Adrenal gland (tissue), 12 donors: Measurements from ENCODE around the gene KCNK7. TPM values are rescaled to one million over a fixed set of nuclear protein-coding genes. Genes with fewer than 3 reads are reported as not detected.

Experiments used
- DNase-seq, 7 donors: peaks; one replicate each; pipeline ENCODE4 v3.0.0-alpha.2; 2019 to 2020
- H3K27ac ChIP-seq, 5 donors: fragments of 200-600 bp; sonication (generic) in 4 of 5; 1 replicate in 3 of 5; 2 replicates in 2 of 5; pipeline versions ENCODE4 v1.5.1 to v1.8.0; 2016 to 2020; ENCODE audit warnings: mild to moderate bottlenecking in 1 of 5
- H3K27me3 ChIP-seq: fragments of 200-600 bp; 2 replicates; pipeline ENCODE4 v1.8.0; 2021
- H3K36me3 ChIP-seq, 2 donors: fragments of 200-600 bp; replicated peaks in 1 of 2; 1 replicate in 1 of 2; 2 replicates in 1 of 2; pipeline versions ENCODE4 v1.5.1 to v1.8.0; 2018 to 2022
- H3K4me1 ChIP-seq, 2 donors: fragments of 200-600 bp; replicated peaks in 1 of 2; 1 replicate in 1 of 2; 2 replicates in 1 of 2; pipeline versions ENCODE4 v1.5.1 to v1.8.0; 2018 to 2021
- H3K4me3 ChIP-seq, 4 donors: fragments of 200-600 bp; sonication (generic) in 3 of 4; one replicate each; pipeline ENCODE4 v1.5.1; 2016 to 2018
- H3K9me3 ChIP-seq, 3 donors: fragments of 200-600 bp; sonication (generic) in 1 of 3; replicated peaks in 1 of 3; 1 replicate in 2 of 3; 2 replicates in 1 of 3; pipeline versions ENCODE4 v1.5.1 to v1.8.0; 2016 to 2021
- POLR2A ChIP-seq, 2 donors: fragments of 450-650 bp; IDR thresholded peaks; one replicate each; pipeline ENCODE4 v1.6.1; 2017; ENCODE audit warnings: antibody characterized with exemption in 2 of 2, mild to moderate bottlenecking in 2 of 2, moderate library complexity in 1 of 2
- WGBS, 4 donors: extraction: QIAGEN DNeasy Blood & Tissue Kit in 2 of 4; methylation state at CpG; one replicate each; pipeline versions ENCODE4 v1.1.5 to v1.1.7; 2013 to 2017; 5-methylcytosine and 5-hydroxymethylcytosine counted together
- intact Hi-C, 2 donors: fragments of 100-400 bp; cut with DNase I; formaldehyde crosslinking; loops; one replicate each; pipeline versions ENCODE4 v1.14.1 to v1.15.0; 2022 to 2023
- polyA plus RNA-seq, 3 donors: library from polyadenylated mRNA; stranded (reverse); fragments of 200-250 nt in 2 of 3; fragments of 350-450 nt in 1 of 3; fragmentation: Illumina TruSeq in 1 of 3; extraction: RNeasy Lipid Tissue Mini Kit (QIAGEN cat#74804) in 1 of 3; gene quantifications; one replicate each; pipeline ENCODE4 v1.2.3, GENCODE V29; 2013 to 2014
- total RNA-seq, 9 donors: library from RNA; depleted of rRNA in 4 of 9; stranded (reverse); fragments of >200 nt in 4 of 9; fragments of 120-200 nt in 1 of 9; fragmentation: NEBNext Ultra II Directional in 1 of 9; extraction: Animal tissue kit (Norgen Biotek cat#: 25700) in 1 of 9; gene quantifications; one replicate each; pipeline versions ENCODE4 v1.1.0 to v1.2.4, GENCODE V29; 2013 to 2023
- TF ChIP-seq, protein P1 (sequence below), 6 experiments: fragments of 450-650 bp in 4 of 6; fragments of 200-600 bp in 2 of 6; sonication (generic) in 1 of 6; IDR thresholded peaks; 1 replicate in 5 of 6; 2 replicates in 1 of 6; pipeline versions ENCODE4 v1.5.1 to v1.8.0; 2016 to 2021; ENCODE audit warnings: antibody characterized with exemption in 6 of 6, mild to moderate bottlenecking in 2 of 6, moderate library complexity in 1 of 6
- donor health status: healthy with polysubstance abuse.
- donor health status: Bipolar disorder and iron deficiency.
- donor health status: DM: yes; HTN: yes; CAD: no.
- donor health status: DM: no; HTN: no; CAD: no.
- donor health status: DM: no; HTN: no; CAD: no.
- donor health status: DM: yes; HTN: yes; CAD: no.

The KCNK7 gene
- total and polyA plus RNA-seq, 12 donors: 0.06 to 12.5 (median 0.57) TPM; not detected in 5

DNA sequence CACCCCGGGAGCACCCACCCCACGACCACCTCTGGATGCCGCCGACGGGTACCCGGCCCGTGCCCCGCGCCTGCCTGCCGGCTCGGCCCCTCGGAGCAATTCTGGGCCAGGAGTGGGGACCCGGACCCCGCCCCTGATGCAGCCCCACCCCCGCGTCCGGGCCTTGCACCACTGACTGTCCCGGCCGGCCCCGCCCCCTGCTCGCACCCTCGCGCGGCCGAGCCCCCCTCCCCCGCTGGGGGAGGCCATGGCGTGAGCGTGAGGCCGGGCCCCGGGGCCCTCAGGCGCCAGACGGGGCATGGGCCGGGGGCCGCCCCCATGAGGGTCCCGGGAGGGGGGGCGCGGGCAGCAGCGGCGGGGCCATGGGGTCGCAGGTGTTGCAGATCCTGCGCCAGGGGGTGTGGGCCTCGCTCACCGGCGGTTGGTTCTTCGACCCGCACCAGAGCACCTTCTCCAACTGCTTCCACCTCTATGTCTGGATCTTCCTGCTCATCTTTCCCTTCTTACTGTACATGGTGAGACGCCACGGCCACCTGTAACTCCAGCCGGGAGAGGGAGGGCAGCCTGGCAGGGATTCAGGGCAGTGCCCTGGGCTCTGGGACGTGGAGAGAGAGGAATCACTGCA, 20.5 kb upstream of the KCNK7 start:
- intact Hi-C loops: no loop called here
- H3K4me3 ChIP-seq: peak overlapping the region; percentile 62 to 85 (median 76)
- H3K9me3 ChIP-seq: no peaks in the 10 kb centered on the region
- TF ChIP-seq, protein P1, sequence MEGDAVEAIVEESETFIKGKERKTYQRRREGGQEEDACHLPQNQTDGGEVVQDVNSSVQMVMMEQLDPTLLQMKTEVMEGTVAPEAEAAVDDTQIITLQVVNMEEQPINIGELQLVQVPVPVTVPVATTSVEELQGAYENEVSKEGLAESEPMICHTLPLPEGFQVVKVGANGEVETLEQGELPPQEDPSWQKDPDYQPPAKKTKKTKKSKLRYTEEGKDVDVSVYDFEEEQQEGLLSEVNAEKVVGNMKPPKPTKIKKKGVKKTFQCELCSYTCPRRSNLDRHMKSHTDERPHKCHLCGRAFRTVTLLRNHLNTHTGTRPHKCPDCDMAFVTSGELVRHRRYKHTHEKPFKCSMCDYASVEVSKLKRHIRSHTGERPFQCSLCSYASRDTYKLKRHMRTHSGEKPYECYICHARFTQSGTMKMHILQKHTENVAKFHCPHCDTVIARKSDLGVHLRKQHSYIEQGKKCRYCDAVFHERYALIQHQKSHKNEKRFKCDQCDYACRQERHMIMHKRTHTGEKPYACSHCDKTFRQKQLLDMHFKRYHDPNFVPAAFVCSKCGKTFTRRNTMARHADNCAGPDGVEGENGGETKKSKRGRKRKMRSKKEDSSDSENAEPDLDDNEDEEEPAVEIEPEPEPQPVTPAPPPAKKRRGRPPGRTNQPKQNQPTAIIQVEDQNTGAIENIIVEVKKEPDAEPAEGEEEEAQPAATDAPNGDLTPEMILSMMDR (IDR thresholded peaks at IDR 0.05): no peak
- TF ChIP-seq POLR2A (IDR thresholded peaks at IDR 0.05): no peak
- peak overlapping the region; percentile 79 to 93 (median 85) for H3K27ac ChIP-seq
- H3K4me1 ChIP-seq: peaks cover 21 to 34% of the 10 kb centered on the region in 2 donors
- peak in 3 of 7 donors; percentile 50 to 74 (median 64) for DNase-seq
- H3K27me3 ChIP-seq: no peaks in the 10 kb centered on the region
- peaks cover 0 to 38% of the 10 kb centered on the region in 2 donors for H3K36me3 ChIP-seq
- WGBS, 4 donors: 0 to 2% (median 0%) methylated on average over 1 to 50 of the region's 50 CpGs

DNA sequence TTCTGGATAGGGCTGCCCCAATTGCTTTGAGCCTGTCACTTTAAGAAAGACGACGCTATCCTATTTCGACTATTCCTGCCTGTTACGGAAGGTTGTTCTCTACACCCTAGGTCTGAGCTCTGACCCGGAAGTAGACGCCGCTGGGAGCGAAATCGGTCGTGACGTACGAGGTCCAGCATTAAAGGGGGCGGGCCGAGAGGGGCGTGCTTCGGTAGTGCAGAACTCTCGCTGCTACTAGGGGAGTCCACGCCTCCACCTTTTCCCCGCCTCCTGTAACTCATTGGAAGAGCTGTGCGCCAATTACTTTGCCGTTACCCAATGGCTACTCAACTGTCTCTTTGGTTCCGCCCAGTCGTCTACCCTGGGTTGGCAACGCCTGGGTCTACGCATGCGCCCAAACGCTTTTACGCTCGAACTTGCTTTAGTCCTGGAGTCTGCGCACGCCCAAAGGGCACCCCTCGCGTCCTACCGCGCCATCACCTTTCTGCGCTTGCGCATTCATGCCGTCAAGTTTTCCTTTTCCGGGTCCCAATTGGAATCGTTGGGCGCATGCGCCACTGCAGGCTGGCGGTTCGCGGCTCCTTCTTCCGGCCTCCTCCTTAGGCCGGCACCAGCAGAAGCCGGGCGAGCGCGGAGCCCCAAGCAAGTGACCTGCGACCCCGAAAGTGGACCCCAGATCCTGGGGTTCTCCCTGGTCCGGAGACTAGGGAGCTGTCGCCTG, 19.8 kb upstream of the KCNK7 start, which contains the start of gene PCNX3:
TSS of gene PCNX3 (plus strand) at position 548 of the 721 bp plus-strand sequence. CDS start 536 bp downstream, outside the sequence.
- Histone ChIP-seq H3K4me1 (peaks cover 21 to 41% of the 10 kb centered on the region in 2 donors), H3K27ac (peak within 1 kb of the TSS; percentile 81 to 95 (median 89)), H3K4me3 (peak within 1 kb of the TSS; percentile 62 to 91 (median 86)), H3K27me3 (no peaks in the 10 kb centered on the region), H3K36me3 (peaks cover 0 to 31% of the 10 kb centered on the region in 2 donors), H3K9me3 (no peaks in the 10 kb centered on the region)
- WGBS, 4 donors: 0 to 1% (median 0%) methylated on average over 32 to 55 of the region's 55 CpGs
- intact Hi-C loops: no loop called here
- peak; percentile 10 to 68 for TF ChIP-seq POLR2A (IDR thresholded peaks at IDR 0.05)
- TF ChIP-seq, protein P1 (IDR thresholded peaks at IDR 0.05): no peak
- peak; percentile 100 for DNase-seq

DNA sequence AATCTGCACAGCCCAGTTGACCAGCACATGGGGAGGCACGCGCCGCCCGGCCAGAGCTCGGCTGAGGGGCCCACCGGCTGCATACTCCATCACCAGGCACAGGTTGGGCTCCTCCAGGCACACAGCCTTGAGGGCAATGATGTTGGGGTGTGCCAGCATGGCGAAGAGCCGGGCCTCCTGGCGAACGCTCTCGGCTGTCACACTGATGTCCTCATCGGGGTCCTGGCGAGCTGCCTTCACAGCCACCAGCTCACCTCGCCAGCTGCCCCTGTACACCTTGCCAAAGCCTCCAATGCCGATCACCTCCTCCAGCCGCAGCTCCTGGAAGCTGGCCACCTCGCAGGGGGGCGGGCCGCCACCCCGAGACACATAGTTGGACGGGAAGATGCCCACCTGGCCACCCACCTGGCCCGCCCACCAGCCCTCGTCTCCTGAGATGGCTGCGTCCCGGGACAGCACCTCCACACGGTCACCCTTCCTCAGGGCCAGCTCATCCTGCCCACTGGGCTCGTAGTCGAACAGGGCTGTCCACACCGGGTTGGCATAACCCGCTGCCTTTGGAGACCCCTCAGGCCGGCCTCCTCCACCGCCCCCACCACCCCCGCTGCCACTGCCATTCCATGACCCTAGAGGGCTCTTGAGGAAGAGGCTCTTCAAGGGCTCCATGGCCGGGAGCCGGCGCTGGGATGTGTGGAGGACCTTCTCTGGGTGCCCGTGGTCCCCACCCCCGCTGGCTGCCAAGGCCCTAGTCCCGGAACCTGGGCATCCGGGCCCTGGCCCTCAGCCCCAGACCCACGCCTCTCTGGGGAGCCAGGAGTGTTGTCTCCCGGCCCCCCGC, 17.7 kb upstream of the KCNK7 start:
- Histone ChIP-seq H3K27me3 (no peaks in the 10 kb centered on the region), H3K4me3 (peak overlapping the region; percentile 37 to 90 (median 52)), H3K36me3 (peaks cover 0 to 22% of the 10 kb centered on the region in 2 donors), H3K27ac (peak overlapping the region; percentile 75 to 95 (median 89)), H3K9me3 (no peaks in the 10 kb centered on the region), H3K4me1 (peaks cover 21 to 56% of the 10 kb centered on the region in 2 donors)
- no peak for TF ChIP-seq POLR2A (IDR thresholded peaks at IDR 0.05)
- TF ChIP-seq, protein P1 (IDR thresholded peaks at IDR 0.05): no peak
- peak in 4 of 7 donors; percentile 23 to 66 (median 52) for DNase-seq
- intact Hi-C loops: loop anchor here in 1 of 2 donors (5.0 kb wide), 1 partner anchor 41 kb away; the partner anchor contains the start of genes FAM89B and ZNRD2
- WGBS, 4 donors: 14 to 38% (median 16%) methylated on average over 5 to 43 of the region's 43 CpGs; no CpG with 5 or more reads in 1 of the 4 donors
